BE2C (cell line): Measurements from ENCODE around the gene PRIMPOL.

Source experiments
- DNase-seq: peaks from one replicate; pipeline ENCODE4 v3.0.0-alpha.2; 2020
- H3K27me3 ChIP-seq: fragments of 250-450 bp; sonication (Bioruptor Pico); 2 replicates; pipeline ENCODE4 v1.5.1; 2020; ENCODE audit warnings: mild to moderate bottlenecking
- H3K36me3 ChIP-seq: fragments of 250-450 bp; sonication (Bioruptor Pico); 2 replicates; pipeline ENCODE4 v1.5.1; 2020; ENCODE audit warnings: mild to moderate bottlenecking
- H3K4me1 ChIP-seq: fragments of 250-450 bp; sonication (Bioruptor Pico); 2 replicates; pipeline ENCODE4 v1.5.1; 2020
- H3K4me3 ChIP-seq: 2 replicates; pipeline ENCODE4 v1.5.1; 2011; ENCODE audit warnings: low read depth, low read length
- H3K9me3 ChIP-seq: fragments of 250-450 bp; sonication (Bioruptor Pico); 2 replicates; pipeline ENCODE4 v1.5.1; 2020
- TF ChIP-seq, protein P1 (sequence below): IDR thresholded peaks from 2 replicates; pipeline ENCODE4 v1.5.1; 2012; ENCODE audit warnings: mild to moderate bottlenecking, low read depth, low read length

PRIMPOL gene

DNA sequence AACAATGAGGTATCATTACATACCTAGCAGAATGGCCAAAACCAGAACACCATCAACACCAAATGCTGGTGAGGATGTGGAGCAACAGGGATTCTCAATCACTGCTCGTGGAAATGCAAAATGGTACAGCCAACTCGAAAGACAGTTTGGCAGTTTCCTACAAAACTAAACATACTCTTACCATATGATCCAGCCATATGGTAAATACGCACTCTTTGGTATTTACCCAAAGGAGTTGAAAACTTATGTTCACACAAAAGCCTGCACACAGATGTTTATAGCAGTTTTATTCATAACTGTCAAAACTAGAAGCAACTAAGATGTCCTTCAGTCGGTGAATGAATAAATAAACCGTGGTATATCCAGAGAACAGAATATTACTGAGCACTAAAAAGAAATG, 8.1 kb upstream of the PRIMPOL start:
- TF ChIP-seq, protein P1, sequence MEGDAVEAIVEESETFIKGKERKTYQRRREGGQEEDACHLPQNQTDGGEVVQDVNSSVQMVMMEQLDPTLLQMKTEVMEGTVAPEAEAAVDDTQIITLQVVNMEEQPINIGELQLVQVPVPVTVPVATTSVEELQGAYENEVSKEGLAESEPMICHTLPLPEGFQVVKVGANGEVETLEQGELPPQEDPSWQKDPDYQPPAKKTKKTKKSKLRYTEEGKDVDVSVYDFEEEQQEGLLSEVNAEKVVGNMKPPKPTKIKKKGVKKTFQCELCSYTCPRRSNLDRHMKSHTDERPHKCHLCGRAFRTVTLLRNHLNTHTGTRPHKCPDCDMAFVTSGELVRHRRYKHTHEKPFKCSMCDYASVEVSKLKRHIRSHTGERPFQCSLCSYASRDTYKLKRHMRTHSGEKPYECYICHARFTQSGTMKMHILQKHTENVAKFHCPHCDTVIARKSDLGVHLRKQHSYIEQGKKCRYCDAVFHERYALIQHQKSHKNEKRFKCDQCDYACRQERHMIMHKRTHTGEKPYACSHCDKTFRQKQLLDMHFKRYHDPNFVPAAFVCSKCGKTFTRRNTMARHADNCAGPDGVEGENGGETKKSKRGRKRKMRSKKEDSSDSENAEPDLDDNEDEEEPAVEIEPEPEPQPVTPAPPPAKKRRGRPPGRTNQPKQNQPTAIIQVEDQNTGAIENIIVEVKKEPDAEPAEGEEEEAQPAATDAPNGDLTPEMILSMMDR = no peak
- Histone ChIP-seq H3K9me3 (no peaks in the 10 kb centered on the region), H3K4me1 (peaks cover 7% of the 10 kb centered on the region), H3K27me3 (no peaks in the 10 kb centered on the region), H3K36me3 (peaks cover 14% of the 10 kb centered on the region), H3K4me3 (no peak overlapping the region)
- DNase-seq = no peak

DNA sequence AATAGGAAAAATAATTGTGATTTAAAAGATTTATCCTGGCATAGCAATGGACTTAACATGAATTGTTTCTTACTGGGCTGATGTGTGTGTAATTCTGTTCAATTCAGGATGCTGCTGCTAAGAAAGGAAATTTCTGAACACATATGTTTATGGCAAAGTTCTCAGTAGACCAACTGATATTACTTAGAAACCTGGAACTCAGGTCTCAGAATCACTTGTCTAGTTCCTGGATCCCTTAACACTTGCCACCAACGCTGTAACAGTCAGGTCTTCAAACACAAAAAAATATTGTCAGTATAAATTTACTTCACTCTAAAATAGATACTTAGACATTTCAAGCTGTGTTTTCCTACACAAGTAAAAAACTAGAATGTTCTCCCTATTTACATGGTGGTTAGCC, 5.8 kb upstream of the PRIMPOL start:
- Histone ChIP-seq H3K9me3 (no peaks in the 10 kb centered on the region), H3K4me1 (peaks cover 7% of the 10 kb centered on the region), H3K27me3 (no peaks in the 10 kb centered on the region), H3K4me3 (no peak overlapping the region), H3K36me3 (no peaks in the 10 kb centered on the region; the same call in 1 of the 2 replicates)
- TF ChIP-seq, protein P1 = no peak
- no peak for DNase-seq

DNA sequence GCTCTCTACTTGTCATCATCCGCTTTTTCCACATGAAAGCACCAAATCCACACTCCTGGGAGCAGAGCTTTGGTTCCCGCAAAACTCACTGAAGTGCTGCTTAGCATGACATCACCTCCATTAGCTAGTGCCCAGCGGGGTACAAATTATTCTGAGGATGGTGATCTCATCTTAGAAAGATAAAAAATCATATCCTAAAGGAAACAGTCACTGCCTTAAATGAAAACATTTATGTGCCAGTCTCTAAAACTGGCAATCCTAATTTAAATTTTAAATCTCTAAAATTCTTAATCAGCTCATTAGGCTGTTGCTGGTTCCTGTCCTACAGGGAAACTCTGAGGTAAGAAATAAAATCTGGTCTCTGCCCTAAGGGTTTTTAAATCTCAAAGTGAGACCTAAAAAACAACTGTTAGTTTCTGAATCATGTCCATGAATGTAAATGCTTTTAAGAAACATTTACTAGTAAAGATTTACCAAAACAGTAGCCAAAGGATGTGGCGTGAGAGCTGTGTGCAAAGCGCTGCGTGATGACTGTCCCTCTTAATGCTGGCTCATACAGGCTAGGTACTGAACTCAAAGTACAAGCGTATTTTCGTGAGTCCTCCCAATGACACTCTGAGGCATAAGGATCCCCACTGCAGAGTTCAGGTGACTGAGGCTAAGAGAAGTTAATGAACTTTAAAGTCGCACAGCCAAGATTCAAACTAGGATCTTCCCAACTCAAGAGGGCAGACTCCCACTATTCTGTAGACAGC, 4.8 kb upstream of the PRIMPOL start:
- no peaks in the 10 kb centered on the region for H3K27me3 ChIP-seq
- peak overlapping the region; percentile 2; the same call in 1 of the 2 replicates for H3K4me3 ChIP-seq
- DNase-seq = no peak
- no peaks in the 10 kb centered on the region; the same call in 1 of the 2 replicates for H3K36me3 ChIP-seq
- TF ChIP-seq, protein P1 = peak; percentile 13
- H3K9me3 ChIP-seq = no peaks in the 10 kb centered on the region
- H3K4me1 ChIP-seq = peaks cover 7% of the 10 kb centered on the region

DNA sequence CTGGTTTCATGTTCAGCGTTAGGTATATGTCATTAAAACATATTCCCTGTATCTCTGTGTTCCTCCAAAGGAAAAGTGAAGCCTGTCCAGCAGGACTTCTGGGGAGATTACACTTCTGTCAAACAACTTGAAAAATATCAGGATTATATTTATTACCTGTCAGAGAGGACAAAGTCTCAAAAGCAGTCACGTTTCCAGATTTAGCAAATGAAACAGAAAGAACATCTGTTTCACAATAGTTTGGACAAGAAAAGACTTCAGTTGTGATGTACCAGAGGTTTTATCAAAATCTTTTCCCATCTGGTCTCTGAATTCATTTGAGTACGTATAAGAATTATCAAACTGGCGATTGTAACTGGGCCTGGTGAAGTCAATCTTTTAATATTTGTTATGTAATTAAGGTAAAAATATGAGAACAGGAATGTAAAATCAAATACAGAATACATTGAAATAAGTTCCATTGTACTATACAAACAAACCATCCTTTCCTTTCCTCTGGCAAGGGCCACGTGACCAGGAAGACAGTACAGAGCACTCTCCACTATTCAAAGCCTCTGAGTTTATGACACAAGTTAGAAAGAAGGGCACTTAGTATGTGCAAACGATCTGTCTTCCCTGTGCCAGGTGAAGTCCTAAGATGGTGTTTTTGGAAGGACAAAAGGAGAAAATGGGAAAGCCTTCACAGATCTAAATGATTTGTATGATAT, 3.5 kb upstream of the PRIMPOL start:
- Histone ChIP-seq H3K27me3 (no peaks in the 10 kb centered on the region), H3K36me3 (no peaks in the 10 kb centered on the region; the same call in 1 of the 2 replicates), H3K9me3 (no peaks in the 10 kb centered on the region), H3K4me3 (peak overlapping the region; percentile 88; the same call in 1 of the 2 replicates), H3K4me1 (peaks cover 7% of the 10 kb centered on the region)
- TF ChIP-seq, protein P1 = no peak
- DNase-seq = no peak

DNA sequence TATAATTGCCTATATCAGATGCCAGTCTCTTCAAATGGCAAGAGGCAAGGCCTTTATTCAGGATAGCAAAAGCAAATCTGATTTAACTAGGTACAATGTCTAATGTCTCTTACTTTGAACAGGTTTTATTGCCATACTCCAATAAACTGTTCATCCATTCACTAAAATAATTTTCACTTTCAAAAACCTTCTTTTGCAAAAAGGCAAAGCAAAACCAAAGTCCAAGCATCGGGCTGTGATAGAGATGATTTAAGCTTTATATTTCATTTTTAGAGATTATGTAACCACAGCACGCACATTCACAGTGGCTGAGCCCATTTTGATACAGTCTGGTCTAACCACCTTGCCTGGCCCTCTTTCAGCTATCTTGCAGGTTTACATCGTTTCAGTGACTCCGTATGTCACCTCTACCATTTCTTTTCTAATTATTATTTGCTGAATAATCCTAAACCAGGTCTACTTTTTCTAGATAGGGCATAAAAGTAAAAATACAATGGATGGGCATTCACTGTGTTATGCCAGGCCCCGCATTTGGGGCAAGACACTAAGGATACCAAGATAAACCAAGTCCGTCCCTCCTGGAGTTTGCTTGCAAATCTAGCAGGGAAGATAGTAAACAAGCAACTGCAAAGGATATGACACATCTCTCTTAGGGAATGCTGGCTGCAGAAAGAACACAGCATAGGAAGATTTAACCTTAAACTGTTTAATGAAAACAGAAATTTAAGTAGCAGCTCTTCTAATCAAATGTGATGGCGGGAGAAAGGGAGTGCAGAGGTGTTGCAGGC, 2.1 kb upstream of the PRIMPOL start:
- TF ChIP-seq, protein P1 = no peak
- Histone ChIP-seq H3K9me3 (no peaks in the 10 kb centered on the region), H3K4me1 (peaks cover 7% of the 10 kb centered on the region), H3K27me3 (no peaks in the 10 kb centered on the region), H3K4me3 (peak overlapping the region; percentile 88), H3K36me3 (no peaks in the 10 kb centered on the region; the same call in 1 of the 2 replicates)
- DNase-seq = no peak
